LNCaP clone FGC (cell line): ENCODE data around the gene CEP68.

Experiments
- DNase-seq: peaks from one replicate; pipeline ENCODE4 v3.0.0-alpha.2; 2011; ENCODE audit warnings: low read depth
- H3K4me3 ChIP-seq: 2 replicates; pipeline ENCODE4 v1.5.1; 2011; ENCODE audit warnings: mild to moderate bottlenecking, low read depth, low read length, control low read depth
- CTCF ChIP-seq: IDR thresholded peaks from 2 replicates; pipeline ENCODE4 v1.5.1; 2012; ENCODE audit warnings: mild to moderate bottlenecking; ENCODE audit not compliant: control insufficient read depth, insufficient read depth; ENCODE audit errors: extremely low read depth

The CEP68 gene

GRCh38 chr2:65073879-65074565 is 17.8 kb downstream of the CEP68 start:
- no peak for TF ChIP-seq CTCF
- no peak overlapping the region for H3K4me3 ChIP-seq
- no peak for DNase-seq

GRCh38 chr2:65075176-65075575 is 19.0 kb downstream of the CEP68 start:
- no peak overlapping the region for H3K4me3 ChIP-seq
- no peak for TF ChIP-seq CTCF

DNA sequence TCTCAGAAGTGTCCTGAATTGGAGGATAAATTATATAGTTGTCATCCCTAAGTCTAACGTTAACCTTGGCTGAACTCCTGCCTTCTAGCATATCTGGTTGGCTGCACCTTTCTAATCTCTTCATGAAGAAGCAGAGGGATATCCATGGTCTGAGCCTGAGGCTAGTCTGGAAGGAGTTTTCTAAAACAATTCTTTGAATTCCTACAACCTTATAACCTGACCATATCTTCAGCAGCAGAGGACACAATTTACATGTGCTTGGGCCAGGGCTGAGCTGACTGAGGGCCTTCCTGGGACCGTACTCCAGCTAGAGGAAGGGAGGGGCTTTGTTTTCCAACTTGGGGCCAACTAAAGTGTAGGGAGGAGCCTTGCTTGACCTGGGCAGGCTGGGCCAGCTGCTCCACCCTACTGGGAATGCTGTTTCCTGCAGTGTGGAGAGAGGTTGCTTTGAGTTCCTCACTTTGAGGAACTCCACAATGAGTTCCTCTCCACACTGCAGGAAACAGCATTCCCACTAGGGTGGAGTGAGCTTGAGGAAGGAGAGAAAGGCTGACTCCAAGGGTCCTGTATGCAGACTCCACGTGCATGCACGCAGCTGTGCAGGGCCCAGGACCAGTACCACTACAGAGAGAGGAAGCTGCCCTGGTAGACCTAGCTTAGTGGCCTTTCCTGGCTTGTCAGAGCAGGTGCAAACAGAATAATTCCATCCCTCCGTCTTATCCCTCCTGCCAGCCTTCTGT is 19.6 kb downstream of the CEP68 start:
- DNase-seq, result no peak
- no peak overlapping the region for H3K4me3 ChIP-seq
- no peak for TF ChIP-seq CTCF

More at GRCh38 chr2:65075176-65075575, 19.0 kb downstream of the CEP68 start:
- no peak for DNase-seq

- no peak for TF ChIP-seq CTCF
- no peak for DNase-seq
Measured at GRCh38 chr2:65076345-65076710, 20.1 kb downstream of the CEP68 start.

DNA sequence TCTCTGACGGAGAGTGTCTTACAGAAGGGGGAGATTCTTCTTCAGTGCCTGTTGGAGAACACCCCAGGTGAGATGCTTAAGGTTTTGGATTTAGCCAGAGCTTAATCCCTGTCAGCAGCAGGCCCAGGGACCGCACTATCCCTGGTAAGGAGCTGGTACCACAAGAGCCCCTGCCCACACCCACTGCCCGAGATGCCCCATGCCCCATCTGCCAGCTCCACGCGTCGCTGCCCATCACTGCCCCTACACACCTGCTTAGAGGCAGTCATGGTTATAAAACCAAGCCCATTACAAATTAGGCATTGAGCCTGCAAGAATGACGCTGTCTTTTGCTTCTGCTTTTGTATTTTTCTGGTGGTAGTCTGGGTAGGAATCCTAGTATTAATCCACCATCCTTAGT is 21.7 kb downstream of the CEP68 start:
- no peak overlapping the region for H3K4me3 ChIP-seq
- no peak for DNase-seq
- TF ChIP-seq CTCF, result no peak

More at GRCh38 chr2:65076345-65076710, 20.1 kb downstream of the CEP68 start:
- no peak overlapping the region for H3K4me3 ChIP-seq

GRCh38 chr2:65079017-65079416 is 22.8 kb downstream of the CEP68 start:
- DNase-seq, result no peak
- no peak for TF ChIP-seq CTCF
- H3K4me3 ChIP-seq, result no peak overlapping the region
